A549 (cell line): ENCODE data around the gene STPG4. TPM values are rescaled to one million over a fixed set of nuclear protein-coding genes. Genes with fewer than 3 reads are reported as not detected.

ENCODE experiments used
- ATAC-seq, 2 experiments: fragments of 200-7000 bp in 1 of 2; fragments of >200 bp in 1 of 2; cut with Nextera tagmentation in 1 of 2; cut with Tn5 transposase in 1 of 2; 3 replicates each; pipeline versions ENCODE4 v1.8.0 to v1.9.1; 2018 to 2020; ENCODE audit warnings: mild to moderate bottlenecking in 1 of 2, moderate library complexity in 1 of 2
- CTCF ChIA-PET: fragments of 300-600 bp; sonication (Branson Sonifier 250); formaldehyde crosslinking; extraction: SDS; loops from one replicate; lab custom pipeline; 2021; ENCODE audit warnings: antibody characterized with exemption, inconsistent platforms; lab: Yijun Ruan, JAX
- POLR2A ChIA-PET: fragments of 350-600 bp; formaldehyde crosslinking; extraction: SDS; loops from one replicate; lab custom pipeline; 2021; ENCODE audit warnings: antibody characterized with exemption, inconsistent platforms; lab: Yijun Ruan, JAX
- DNase-seq, 2 experiments: peaks; one replicate each; pipeline versions ENCODE4 v3.0.0 to v3.0.0-alpha.2; 2011 to 2016; ENCODE audit warnings: low read depth in 1 of 2, low spot score in 1 of 2
- FAIRE-seq: peaks from 2 replicates; lab custom pipeline; 2011; peaks lifted over from hg19 to GRCh38; lab: Jason Lieb, UNC
- H3K27ac ChIP-seq, 2 experiments: fragments of >200 bp; sonication (Bioruptor Twin); formaldehyde crosslinking; 3 replicates each; pipeline ENCODE4 v1.5.1; 2016 to 2017
- H3K4me1 ChIP-seq: fragments of >200 bp; sonication (Bioruptor Twin); formaldehyde crosslinking; 3 replicates; pipeline ENCODE4 v1.6.1; 2016
- H3K4me2 ChIP-seq: fragments of >200 bp; sonication (Bioruptor Twin); formaldehyde crosslinking; 3 replicates; pipeline ENCODE4 v1.6.1; 2016
- H3K4me3 ChIP-seq: fragments of >200 bp; sonication (Bioruptor Twin); formaldehyde crosslinking; 3 replicates; pipeline ENCODE4 v1.5.1; 2016
- H3K9me3 ChIP-seq: fragments of >200 bp; sonication (Bioruptor Twin); formaldehyde crosslinking; 3 replicates; pipeline ENCODE4 v1.6.1; 2016
- BCL3 ChIP-seq: fragments of >200 bp; sonication (Bioruptor Twin); formaldehyde crosslinking; IDR thresholded peaks from 3 replicates; pipeline ENCODE4 v1.6.1; 2016
- BHLHE40 ChIP-seq: IDR thresholded peaks from 2 replicates; pipeline ENCODE4 v1.6.1; 2012; ENCODE audit warnings: low read depth, low read length, inconsistent platforms
- CBX2 ChIP-seq: fragments of 200-600 bp; sonication (generic); IDR thresholded peaks from 2 replicates; pipeline ENCODE4 v1.6.1; 2016; ENCODE audit warnings: low read depth, mild to moderate bottlenecking, borderline replicate concordance
- EHMT2 ChIP-seq: fragments of 200-600 bp; sonication (generic); IDR thresholded peaks from 2 replicates; pipeline ENCODE4 v1.6.1; 2016; ENCODE audit warnings: antibody characterized with exemption, low read depth, mild to moderate bottlenecking, moderate library complexity
- ELK1 ChIP-seq: fragments of 150-350 bp; IDR thresholded peaks from 2 replicates; pipeline ENCODE4 v1.6.1; 2014; ENCODE audit warnings: low read depth, mild to moderate bottlenecking, low read length
- EP300 ChIP-seq, 2 experiments: fragments of >200 bp; sonication (Bioruptor Twin); formaldehyde crosslinking; IDR thresholded peaks; 2 replicates in 1 of 2; 3 replicates in 1 of 2; pipeline ENCODE4 v1.6.1; 2016 to 2017
- ESRRA ChIP-seq: fragments of 150-350 bp; IDR thresholded peaks from 2 replicates; pipeline ENCODE4 v1.6.1; 2014; ENCODE audit warnings: mild to moderate bottlenecking, low read length, borderline replicate concordance
- HDAC2 ChIP-seq: fragments of 200-600 bp; sonication (generic); IDR thresholded peaks from 2 replicates; pipeline ENCODE4 v1.6.1; 2016
- HEYL ChIP-seq: fragments of 250-450 bp; sonication (Bioruptor Pico); IDR thresholded peaks from 2 replicates; pipeline ENCODE4 v1.8.0; 2021; ENCODE audit warnings: mild to moderate bottlenecking, moderate library complexity
- MAX ChIP-seq: IDR thresholded peaks from 2 replicates; pipeline ENCODE4 v1.6.1; 2012
- MYC ChIP-seq: IDR thresholded peaks from 2 replicates; pipeline ENCODE4 v1.6.1; 2012; ENCODE audit warnings: mild to moderate bottlenecking, inconsistent platforms, low read length, improper control_type of control experiment, borderline replicate concordance
- NR3C1 ChIP-seq: fragments of >200 bp; sonication (Bioruptor Twin); formaldehyde crosslinking; IDR thresholded peaks from 3 replicates; pipeline ENCODE4 v1.6.1; 2017
- SREBF2 ChIP-seq: fragments of 450-650 bp; IDR thresholded peaks from 2 replicates; pipeline ENCODE4 v1.6.1; 2014; ENCODE audit warnings: mild to moderate bottlenecking, moderate library complexity
- TFCP2L1 ChIP-seq: fragments of 250-450 bp; sonication (Bioruptor Pico); IDR thresholded peaks from 2 replicates; pipeline ENCODE4 v1.5.0; 2021; ENCODE audit warnings: mild to moderate bottlenecking
- TP53 ChIP-seq: fragments of 250-450 bp; sonication (Bioruptor Pico); IDR thresholded peaks from 2 replicates; pipeline ENCODE4 v1.5.0; 2021; ENCODE audit warnings: mild to moderate bottlenecking, moderate library complexity
- ZFP36 ChIP-seq: fragments of 450-650 bp; IDR thresholded peaks from 2 replicates; pipeline ENCODE4 v1.6.1; 2014; ENCODE audit warnings: borderline replicate concordance; ENCODE audit not compliant: partially characterized antibody
- WGBS: methylation state at CpG from one replicate; pipeline ENCODE4 v1.1.6; 2017; ENCODE audit errors: missing lambda C conversion rate; 5-methylcytosine and 5-hydroxymethylcytosine counted together
- polyA minus RNA-seq: library from RNA; depleted of rRNA, polyadenylated mRNA; stranded (reverse); fragments of >200 nt; gene quantifications from 2 replicates; pipeline ENCODE4 v1.2.3, GENCODE V29; 2011; rRNA and poly(A)+ RNA removed
- polyA plus RNA-seq, 4 experiments: library from polyadenylated mRNA; depleted of rRNA in 3 of 4; stranded (reverse); fragments of >200 nt; fragmentation: RNase III in 1 of 4; extraction: RNeasy Plus Mini Kit Qiagen cat#74134 plus additional on column Dnase treatment in 1 of 4; gene quantifications; 2 replicates in 3 of 4; 3 replicates in 1 of 4; pipeline ENCODE4 v1.2.3, GENCODE V29; 2011 to 2017

The STPG4 gene
- polyA plus RNA-seq (2011; rRNA removed) (0.09 and 0.13 TPM in 2 replicates), polyA plus RNA-seq (2017; fragmentation: RNase III; extraction: RNeasy Plus Mini Kit Qiagen cat#74134 plus additional on column Dnase treatment) (0.05 to 0.16 TPM (median 0.14 TPM) in 3 replicates), polyA minus RNA-seq (0.29 and 0.33 TPM in 2 replicates)
- 0.13 TPM in 1 of 2 replicates, not detected in the other for polyA plus RNA-seq (2012; cell fraction: cytosol; rRNA removed)
- 0.12 and 0.33 TPM in 2 replicates for polyA plus RNA-seq (2012; cell fraction: nucleus; rRNA removed)

- DNase-seq (no peak), ATAC-seq (peak; percentile 28 to 52; a peak in 5 of 6 replicates), FAIRE-seq (no peak)
- Histone ChIP-seq H3K4me2 (no peak within 1 kb of the TSS), H3K9me3 (no peaks in the 10 kb centered on the region), H3K4me3 (no peak within 1 kb of the TSS), H3K27ac (peak within 1 kb of the TSS in 1 of 2 experiments; percentile 24; a peak in 2 of 6 replicates), H3K4me1 (peaks cover 12% of the 10 kb centered on the region; the same call in 2 of the 3 replicates)
- POLR2A ChIA-PET: interaction anchor here (0.6 kb wide), 1 partner anchor 123 kb away, joined by 6 read pairs; no protein-coding TSS in a partner anchor
- TF ChIP-seq TP53 (CRISPR knock-in tag) (no peak), EP300 (IDR thresholded peaks at IDR 0.05) (no peak), ZFP36 (no peak), BCL3 (no peak), HEYL (no peak)
- CTCF ChIA-PET: interaction anchor here (0.6 to 2.6 kb wide), 7 partner anchors 11 to 168 kb away, joined by 3 to 13 read pairs (median 4); no protein-coding TSS in a partner anchor
- 94% methylated on average over 30 of the region's 30 CpGs for WGBS
Measured at GRCh38 chr2:47155091-47155876, at the start of gene STPG4. STPG4 (minus strand) TSS chr2:47155308; CDS start chr2:47155251, 57 bp downstream.

- no peak overlapping the region for H3K4me2 ChIP-seq
- no peak for TF ChIP-seq BCL3
- TF ChIP-seq, all 56 proteins: peak for 0
- ChIA-PET POLR2A (no interaction called here), CTCF (interaction anchor here (0.8 kb wide), 1 partner anchor 18 kb away, joined by 4 read pairs; no protein-coding TSS in a partner anchor)
- DNase-seq (no peak), ATAC-seq (no peak), FAIRE-seq (no peak)
- Histone ChIP-seq H3K27ac (peak overlapping the region in 1 of 2 experiments; percentile 88; a peak in 3 of 6 replicates), H3K9me3 (no peaks in the 10 kb centered on the region), H3K4me1 (peaks cover 25% of the 10 kb centered on the region), H3K4me3 (no peak overlapping the region)
- WGBS: 66% methylated on average over 3 of the region's 3 CpGs
Measured at GRCh38 chr2:47204691-47205090, 49.6 kb upstream of the STPG4 start.

GRCh38 chr2:47203995-47204394 lies 48.9 kb upstream of the STPG4 start:
- no peak overlapping the region for H3K4me2 ChIP-seq
- no peaks in the 10 kb centered on the region for H3K9me3 ChIP-seq
- peak overlapping the region in 1 of 2 experiments; percentile 88; a peak in 1 of 6 replicates for H3K27ac ChIP-seq
- ChIA-PET POLR2A (no interaction called here), CTCF (interaction anchor here (1.0 kb wide), 1 partner anchor 11 kb away, joined by 3 read pairs; no protein-coding TSS in a partner anchor)
- DNase-seq (no peak), ATAC-seq (no peak), FAIRE-seq (no peak)
- no peak overlapping the region for H3K4me3 ChIP-seq
- 89% methylated on average over 4 of the region's 4 CpGs for WGBS
- peaks cover 25% of the 10 kb centered on the region for H3K4me1 ChIP-seq
- no peak for TF ChIP-seq HDAC2
- no peak for TF ChIP-seq MAX
- no peak for TF ChIP-seq BCL3
- TF ChIP-seq CBX2: no peak
- TF ChIP-seq BHLHE40: no peak
- no peak for TF ChIP-seq MYC
- no peak for TF ChIP-seq ELK1
- no peak for TF ChIP-seq TFCP2L1 (CRISPR knock-in tag)
- no peak for TF ChIP-seq EHMT2
- no peak for TF ChIP-seq NR3C1
- no peak for TF ChIP-seq SREBF2
- no peak for TF ChIP-seq ESRRA
